Measurements from ENCODE around the gene ATOH8. TPM values are rescaled to one million over a fixed set of nuclear protein-coding genes. Genes with fewer than 3 reads are reported as not detected.
A peak's percentile ranks its signal among the peaks of the same experiment; 100 is the strongest.

Gene ATOH8
- total and polyA plus RNA-seq, 9 donors, result 9.4 to 37.7 (median 29.6) TPM

DNA sequence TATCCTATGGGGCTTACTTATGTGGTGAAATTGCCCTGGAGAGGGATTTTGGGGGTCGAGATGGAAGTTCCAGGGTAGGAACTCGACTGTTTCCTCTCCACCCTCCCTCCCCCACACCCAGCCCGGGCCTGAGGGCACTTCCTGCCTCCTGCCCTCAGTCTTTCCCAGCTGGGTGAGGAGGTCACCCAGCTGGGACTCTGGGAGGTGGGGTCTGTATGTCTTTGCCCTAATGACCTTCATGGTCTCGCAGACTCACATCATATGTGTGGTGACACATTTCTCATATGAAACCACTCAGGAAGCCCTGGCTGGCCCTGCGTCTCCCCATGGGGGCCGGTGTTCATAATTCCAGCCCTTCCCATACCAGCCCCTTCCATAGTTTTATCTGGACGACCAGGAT, 12.4 kb downstream of the ATOH8 start:
- no peak for DNase-seq
- no peaks in the 10 kb centered on the region for H3K27me3 ChIP-seq
- no peak overlapping the region for H3K4me3 ChIP-seq
- no peak overlapping the region for H3K27ac ChIP-seq
- H3K36me3 ChIP-seq, result no peaks in the 10 kb centered on the region
- 84 to 86% (median 85%) methylated on average over 7 of the region's 7 CpGs for WGBS, 3 donors
- intact Hi-C loops (cut with DNase I), result no loop called here
- TF ChIP-seq POLR2A (IDR thresholded peaks at IDR 0.05), result no peak
- no peak for TF ChIP-seq EP300 (IDR thresholded peaks at IDR 0.05)
- TF ChIP-seq, protein P1, sequence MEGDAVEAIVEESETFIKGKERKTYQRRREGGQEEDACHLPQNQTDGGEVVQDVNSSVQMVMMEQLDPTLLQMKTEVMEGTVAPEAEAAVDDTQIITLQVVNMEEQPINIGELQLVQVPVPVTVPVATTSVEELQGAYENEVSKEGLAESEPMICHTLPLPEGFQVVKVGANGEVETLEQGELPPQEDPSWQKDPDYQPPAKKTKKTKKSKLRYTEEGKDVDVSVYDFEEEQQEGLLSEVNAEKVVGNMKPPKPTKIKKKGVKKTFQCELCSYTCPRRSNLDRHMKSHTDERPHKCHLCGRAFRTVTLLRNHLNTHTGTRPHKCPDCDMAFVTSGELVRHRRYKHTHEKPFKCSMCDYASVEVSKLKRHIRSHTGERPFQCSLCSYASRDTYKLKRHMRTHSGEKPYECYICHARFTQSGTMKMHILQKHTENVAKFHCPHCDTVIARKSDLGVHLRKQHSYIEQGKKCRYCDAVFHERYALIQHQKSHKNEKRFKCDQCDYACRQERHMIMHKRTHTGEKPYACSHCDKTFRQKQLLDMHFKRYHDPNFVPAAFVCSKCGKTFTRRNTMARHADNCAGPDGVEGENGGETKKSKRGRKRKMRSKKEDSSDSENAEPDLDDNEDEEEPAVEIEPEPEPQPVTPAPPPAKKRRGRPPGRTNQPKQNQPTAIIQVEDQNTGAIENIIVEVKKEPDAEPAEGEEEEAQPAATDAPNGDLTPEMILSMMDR (IDR thresholded peaks at IDR 0.05), result no peak
- peaks cover 28% of the 10 kb centered on the region for H3K4me1 ChIP-seq (ENCODE audit: insufficient read depth)
- H3K9me3 ChIP-seq, result no peaks in the 10 kb centered on the region

DNA sequence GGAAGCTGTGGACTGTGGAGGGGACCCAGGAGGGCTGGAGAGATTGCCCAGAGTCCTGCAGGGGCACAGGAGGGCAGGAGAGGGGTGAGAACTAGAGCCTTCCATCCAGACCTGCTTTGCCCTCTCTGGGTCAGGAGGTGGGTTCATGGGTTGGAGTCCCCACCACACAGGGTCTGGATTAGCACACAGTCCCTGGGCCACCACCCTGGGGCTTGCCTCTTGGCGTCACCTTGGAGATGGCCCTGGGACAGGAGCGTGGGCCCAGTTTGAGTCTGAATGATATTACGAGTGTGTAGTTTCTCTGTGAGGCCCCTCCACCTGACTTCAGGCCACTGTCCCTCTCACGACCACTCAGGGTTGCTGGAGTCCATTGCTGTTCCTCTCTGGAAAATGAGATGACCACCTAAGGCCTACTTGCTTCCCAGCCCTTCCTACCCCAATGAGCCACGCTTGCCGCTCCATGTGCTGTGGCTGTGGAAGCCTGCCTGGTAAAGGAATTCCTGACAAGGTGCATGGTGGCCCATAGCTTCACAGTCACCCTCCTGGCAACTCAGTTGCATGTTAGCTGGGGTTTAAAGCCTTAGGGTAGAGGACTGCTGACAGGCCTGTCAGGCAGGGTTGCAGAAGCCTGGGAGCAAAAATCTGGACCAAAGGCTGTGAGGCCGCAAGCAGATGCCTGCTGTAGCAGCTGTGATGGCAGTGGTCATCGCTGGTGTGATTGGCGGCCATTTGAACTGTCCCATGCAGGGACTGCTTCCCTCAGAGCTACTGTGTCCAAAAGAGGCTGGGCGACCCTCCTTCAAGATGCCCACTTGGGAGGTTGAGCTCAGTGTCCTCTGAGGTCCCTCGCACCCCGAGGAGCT, 14.2 kb downstream of the ATOH8 start:
- no peak overlapping the region for H3K4me3 ChIP-seq
- no peaks in the 10 kb centered on the region for H3K36me3 ChIP-seq
- intact Hi-C loops (cut with DNase I), result no loop called here
- DNase-seq, result no peak
- 77 to 85% (median 78%) methylated on average over 12 of the region's 12 CpGs for WGBS, 3 donors
- H3K27ac ChIP-seq, result no peak overlapping the region
- TF ChIP-seq, protein P1 (IDR thresholded peaks at IDR 0.05), result no peak
- peaks cover 32% of the 10 kb centered on the region for H3K4me1 ChIP-seq (ENCODE audit: insufficient read depth)
- no peaks in the 10 kb centered on the region for H3K27me3 ChIP-seq
- no peaks in the 10 kb centered on the region for H3K9me3 ChIP-seq

DNA sequence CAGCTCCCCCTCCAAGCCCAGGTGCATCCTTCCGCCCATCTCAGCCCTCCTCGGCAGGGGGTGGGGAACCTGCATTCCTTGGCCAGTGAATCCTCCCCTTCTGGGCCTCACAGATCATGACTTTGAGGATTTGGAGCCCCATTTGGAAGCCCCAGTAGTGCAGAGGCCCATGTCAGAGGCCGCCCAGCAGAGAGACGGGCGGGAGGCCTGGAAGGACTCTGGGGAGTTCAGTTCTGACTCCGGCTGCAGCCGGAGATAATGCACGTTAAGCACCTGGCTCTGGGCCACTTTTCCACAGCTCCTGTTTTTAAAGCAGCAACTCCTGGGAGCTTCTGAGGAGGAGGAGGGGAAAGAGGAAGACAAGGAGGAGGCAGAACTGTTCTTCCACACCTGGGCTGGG, 14.9 kb downstream of the ATOH8 start:
- peak; percentile 85 to 91 (median 90) for DNase-seq
- no peak overlapping the region for H3K4me3 ChIP-seq
- TF ChIP-seq, protein P1 (IDR thresholded peaks at IDR 0.05), result no peak
- TF ChIP-seq POLR2A (IDR thresholded peaks at IDR 0.05) (no peak), EP300 (IDR thresholded peaks at IDR 0.05) (no peak)
- intact Hi-C loops (cut with DNase I), result no loop called here
- 8 to 11% (median 8%) methylated on average over 8 of the region's 8 CpGs for WGBS, 3 donors
- no peak overlapping the region for H3K27ac ChIP-seq
- H3K36me3 ChIP-seq, result no peaks in the 10 kb centered on the region
- no peaks in the 10 kb centered on the region for H3K9me3 ChIP-seq
- no peaks in the 10 kb centered on the region for H3K27me3 ChIP-seq
- peaks cover 38% of the 10 kb centered on the region for H3K4me1 ChIP-seq (ENCODE audit: insufficient read depth)

DNA sequence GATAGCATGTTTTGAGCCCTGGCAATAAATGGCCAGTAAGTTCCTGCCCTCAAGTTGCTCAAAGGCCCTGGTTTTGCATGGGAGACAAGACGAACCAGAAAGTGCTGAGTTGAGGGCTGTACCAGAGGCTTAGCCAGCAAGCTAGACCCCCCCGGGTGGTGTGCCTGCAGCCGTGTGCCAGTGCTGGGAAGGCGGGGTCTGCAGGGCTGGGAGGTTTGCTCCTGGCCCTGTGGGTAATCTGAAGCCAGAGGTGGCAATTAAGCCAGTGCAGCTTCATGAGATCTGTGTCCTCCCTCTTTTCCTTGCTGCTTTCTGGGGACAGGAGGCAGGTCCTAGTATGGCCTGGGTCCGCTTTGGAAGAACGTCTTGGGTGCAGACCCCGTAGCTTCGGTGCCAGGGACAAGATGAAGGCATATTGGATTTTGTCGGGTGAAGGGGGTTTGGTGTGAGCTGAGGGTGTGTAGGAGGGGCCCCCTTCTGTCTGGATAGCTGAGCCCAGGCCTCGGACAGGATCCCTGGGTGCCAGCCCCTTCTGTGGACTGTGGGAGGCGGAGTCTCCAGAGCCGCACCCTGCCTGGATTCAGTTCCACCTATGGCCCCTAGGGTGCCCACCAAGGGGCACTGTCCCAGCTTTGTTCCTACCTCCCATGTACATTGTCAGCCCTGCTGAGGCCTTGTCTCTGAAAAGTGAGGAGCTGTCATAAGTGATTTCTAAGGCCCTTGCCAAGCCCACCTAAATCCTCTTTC, 15.6 kb downstream of the ATOH8 start:
- intact Hi-C loops (cut with DNase I), result no loop called here
- TF ChIP-seq EP300 (IDR thresholded peaks at IDR 0.05) (no peak), POLR2A (IDR thresholded peaks at IDR 0.05) (no peak)
- TF ChIP-seq, protein P1 (IDR thresholded peaks at IDR 0.05), result no peak
- DNase-seq, result no peak
- WGBS, 3 donors, result 78 to 80% (median 79%) methylated on average over 12 of the region's 12 CpGs
- Histone ChIP-seq H3K4me1 (ENCODE audit: insufficient read depth) (peaks cover 45% of the 10 kb centered on the region), H3K36me3 (no peaks in the 10 kb centered on the region), H3K9me3 (no peaks in the 10 kb centered on the region), H3K27ac (no peak overlapping the region), H3K27me3 (no peaks in the 10 kb centered on the region), H3K4me3 (no peak overlapping the region)
